ENCODE data around the gene FAF1. TPM values are rescaled to one million over a fixed set of nuclear protein-coding genes. Genes with fewer than 3 reads are reported as not detected.

FAF1 gene
- total RNA-seq, 1 experiment from 2014 or later: 124 TPM

Other genes starting within 250 kb of the FAF1 start
- 66.6 and 71.1 TPM in 2 replicates for gene CDKN2C, start 10.0 kb upstream of the FAF1 start, total RNA-seq (2014; rRNA removed; shearing (Covaris generic))
- gene C1orf185, start 142.0 kb upstream of the FAF1 start, total RNA-seq (2014; rRNA removed; shearing (Covaris generic)): not detected in 2 replicates